ENCODE results near the gene UST.
"Not testable (repeated sequence)": the region's sequence is repeated elsewhere in the genome, so short reads cannot be mapped to it uniquely, and the experiment has no call there.

DNA sequence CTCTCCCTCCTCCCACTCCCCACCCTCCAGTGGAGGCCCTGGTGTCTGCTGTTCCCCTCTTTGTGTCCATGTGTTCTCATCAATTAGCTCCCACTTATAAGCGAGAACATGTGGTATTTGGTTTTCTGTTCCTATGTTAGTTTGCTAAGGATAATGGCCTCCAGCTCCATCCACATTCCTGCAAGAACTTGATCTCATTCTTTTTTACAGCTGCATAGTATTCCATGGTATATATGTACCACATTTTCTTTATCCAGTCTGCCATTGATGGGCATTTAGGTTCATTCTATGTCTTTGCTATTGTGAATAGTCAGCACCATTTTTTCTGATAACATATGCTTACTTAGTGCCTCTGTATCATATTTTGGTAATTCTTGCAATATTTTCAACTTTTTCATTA is 33.6 kb downstream of the UST start:
- TF ChIP-seq BHLHE40 (IDR thresholded peaks at IDR 0.05; ENCODE audit: borderline replicate concordance); L3MBTL2 (conservative IDR thresholded peaks at IDR 0.05): not testable (repeated sequence)
